Measurements from ENCODE around the gene HSPA1A.
A peak's percentile ranks its signal among the peaks of the same experiment; 100 is the strongest.
"Not testable (repeated sequence)": the region's sequence is repeated elsewhere in the genome, so short reads cannot be mapped to it uniquely, and the experiment has no call there.

Gene HSPA1A

DNA sequence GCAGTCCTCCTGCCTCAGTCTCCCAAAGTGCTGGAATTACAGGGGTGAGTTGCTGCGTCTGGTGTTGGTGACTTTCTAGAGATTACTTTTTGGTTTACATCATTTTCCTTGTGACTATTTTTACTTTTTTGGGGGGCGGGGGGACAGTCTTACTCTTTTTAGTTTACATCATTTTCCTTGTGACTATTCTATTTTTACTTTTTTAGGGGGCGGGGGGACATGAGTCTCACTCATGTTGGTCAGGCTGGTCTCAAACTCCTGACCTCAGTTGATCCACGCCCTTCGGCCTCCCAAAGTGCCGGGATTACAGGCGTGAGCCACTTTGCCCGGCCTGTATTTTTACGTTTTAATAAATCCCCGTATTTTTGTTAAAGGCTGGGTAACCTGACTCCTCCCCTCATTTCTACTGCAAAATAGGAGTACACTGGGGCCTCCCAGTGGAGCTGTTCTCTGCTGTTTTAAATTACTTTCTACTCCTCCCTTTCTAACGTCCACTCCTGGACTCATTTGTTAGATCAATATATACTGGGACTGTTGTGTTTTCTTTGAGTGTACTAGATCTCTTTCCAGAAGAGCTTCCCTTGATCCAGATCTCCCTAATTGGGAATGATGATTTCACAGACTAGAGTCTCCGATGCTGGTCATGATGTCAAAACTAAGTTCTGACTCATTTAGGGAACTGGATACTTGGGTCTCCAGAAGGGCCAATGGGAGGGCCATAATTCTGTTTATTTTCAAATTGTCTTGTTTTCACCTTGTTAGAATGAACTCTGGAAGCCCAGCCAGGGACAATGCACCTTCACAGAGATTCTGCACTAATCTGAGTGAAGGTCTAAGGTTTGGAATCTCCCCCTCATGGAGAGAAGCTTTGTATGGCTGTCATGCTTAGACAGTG, 21.4 kb downstream of the HSPA1A start:
- no peak for DNase-seq

DNA sequence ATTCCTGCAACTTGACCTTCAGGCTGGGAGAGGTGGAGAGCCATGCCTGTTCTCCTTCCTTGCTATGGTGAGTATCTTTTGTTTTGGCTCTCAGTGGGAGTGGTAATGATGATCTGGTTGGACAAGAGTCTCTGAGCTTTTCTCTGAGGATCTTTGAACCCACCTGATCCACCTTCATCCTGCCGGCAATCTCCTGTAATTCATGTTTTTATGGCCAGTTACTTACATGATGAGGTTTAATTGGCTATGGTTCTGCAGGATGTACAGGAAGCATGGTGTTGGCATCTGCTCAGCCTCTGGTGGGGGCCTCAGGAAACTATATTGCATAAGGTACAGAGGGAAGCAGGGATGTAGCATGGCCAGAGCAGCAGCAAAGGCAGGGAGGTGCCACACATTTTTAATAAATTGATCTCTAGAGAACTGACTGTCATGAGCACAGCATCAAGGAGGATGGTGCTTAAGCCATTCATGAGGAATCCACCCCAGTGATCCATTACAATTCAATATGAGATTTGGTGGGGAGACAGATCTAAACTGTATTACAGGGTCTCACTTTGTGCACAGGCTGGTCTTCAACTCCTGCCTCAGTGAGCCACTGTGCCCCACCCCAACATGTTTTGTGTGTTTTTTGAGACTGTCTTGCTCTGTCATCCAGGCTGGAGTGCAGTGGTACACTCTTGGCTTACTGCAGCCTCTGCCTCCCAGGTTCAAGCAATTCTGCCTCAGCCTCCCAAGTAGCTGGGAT, 22.2 kb downstream of the HSPA1A start:
- DNase-seq = no peak

DNA sequence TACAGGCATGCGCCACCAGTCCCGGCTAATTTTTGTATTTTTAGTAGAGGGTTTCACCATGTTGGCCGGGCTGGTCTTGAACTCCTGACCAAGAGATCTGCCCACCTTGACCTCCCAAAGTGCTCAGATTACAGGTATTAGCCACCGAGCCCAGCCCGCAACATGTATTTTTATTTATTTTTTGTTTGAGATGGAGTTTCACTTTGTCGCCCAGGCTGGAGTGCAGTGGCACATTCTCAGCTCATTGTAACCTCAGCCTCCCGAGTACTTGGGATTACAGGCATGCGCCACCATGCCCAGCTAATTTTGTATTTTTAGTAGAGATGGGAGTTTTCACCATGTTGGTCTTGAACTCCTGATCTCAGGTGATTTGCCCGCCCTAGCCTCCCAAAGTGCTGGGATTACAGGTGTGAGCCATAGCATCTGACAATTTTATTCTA, 22.8 kb downstream of the HSPA1A start:
- DNase-seq = not testable (repeated sequence)

DNA sequence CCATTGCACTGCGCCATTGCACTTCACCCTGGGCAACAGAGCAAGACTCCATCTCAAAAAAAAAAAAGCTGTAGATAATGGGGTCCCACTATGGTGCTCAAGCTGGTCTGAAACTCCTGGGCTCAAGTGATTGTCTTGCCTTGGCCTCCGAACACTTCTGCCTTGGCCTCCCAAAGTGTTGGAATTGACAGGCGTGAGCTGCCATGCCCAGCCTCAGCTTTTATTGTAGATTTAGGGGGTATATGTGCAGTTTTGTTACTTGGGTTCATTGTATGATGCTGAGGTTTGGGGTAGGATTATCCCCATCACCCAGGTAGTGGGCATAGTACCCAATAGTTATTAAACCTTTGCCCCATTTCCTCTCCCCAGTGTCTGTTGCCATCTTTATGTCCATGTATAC, 23.6 kb downstream of the HSPA1A start:
- no peak for DNase-seq

DNA sequence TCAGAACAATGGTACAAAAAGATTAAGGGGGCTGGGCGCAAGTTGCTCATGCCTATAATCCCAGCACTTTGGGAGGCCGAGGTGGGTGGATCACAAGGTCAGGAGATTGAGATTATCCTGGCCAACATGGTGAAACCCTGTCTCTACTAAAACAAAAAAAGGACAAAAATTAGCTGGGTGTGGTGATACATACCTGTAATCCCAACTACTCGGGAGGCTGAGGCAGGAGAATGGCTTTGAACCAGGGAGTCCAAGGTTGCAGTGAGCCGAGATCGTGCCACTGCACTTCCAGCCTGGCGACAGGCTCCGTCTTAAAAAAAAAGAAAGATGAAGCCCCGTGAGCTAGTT, 24.4 kb downstream of the HSPA1A start:
- DNase-seq = not testable (repeated sequence)

DNA sequence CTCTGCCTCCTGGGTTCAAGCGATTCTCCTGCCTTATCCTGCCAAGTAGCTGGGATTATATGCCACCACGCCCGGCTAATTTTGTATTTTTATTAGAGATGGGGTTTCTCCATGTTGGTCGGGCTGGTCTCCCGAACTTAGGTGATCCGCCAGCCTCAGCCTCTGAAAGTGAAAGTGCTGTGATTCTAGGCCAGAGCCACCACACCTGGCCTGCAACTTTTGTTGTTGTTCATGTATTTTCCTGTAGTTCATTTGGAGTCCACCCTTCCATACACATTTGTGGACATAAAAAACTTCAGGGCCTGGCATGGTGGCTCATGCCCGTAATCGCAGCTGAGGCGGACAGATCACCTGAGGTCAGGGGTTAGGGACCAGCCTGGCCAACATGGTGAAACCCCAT, 26.7 kb downstream of the HSPA1A start:
- no peak for DNase-seq

DNA sequence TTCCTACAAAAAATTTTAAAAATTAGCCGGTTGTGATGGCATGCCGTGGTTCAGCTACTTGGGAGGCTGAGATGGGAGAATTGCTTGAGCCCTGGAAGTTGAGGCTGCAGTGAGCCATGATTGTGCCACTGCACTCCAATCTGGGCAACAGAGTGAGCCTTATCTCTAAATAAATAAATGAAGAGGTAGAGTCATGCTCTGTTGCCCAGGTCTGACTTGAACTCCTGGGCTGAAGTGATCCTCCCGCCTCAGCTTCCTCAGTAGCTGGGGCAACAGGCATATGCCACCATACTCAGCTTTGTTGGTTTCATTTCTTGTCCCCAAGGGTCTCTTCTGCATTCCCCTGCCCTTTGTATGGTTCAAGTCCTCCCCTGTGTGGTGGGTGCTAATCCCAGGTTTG, 29.2 kb downstream of the HSPA1A start:
- no peak for DNase-seq

DNA sequence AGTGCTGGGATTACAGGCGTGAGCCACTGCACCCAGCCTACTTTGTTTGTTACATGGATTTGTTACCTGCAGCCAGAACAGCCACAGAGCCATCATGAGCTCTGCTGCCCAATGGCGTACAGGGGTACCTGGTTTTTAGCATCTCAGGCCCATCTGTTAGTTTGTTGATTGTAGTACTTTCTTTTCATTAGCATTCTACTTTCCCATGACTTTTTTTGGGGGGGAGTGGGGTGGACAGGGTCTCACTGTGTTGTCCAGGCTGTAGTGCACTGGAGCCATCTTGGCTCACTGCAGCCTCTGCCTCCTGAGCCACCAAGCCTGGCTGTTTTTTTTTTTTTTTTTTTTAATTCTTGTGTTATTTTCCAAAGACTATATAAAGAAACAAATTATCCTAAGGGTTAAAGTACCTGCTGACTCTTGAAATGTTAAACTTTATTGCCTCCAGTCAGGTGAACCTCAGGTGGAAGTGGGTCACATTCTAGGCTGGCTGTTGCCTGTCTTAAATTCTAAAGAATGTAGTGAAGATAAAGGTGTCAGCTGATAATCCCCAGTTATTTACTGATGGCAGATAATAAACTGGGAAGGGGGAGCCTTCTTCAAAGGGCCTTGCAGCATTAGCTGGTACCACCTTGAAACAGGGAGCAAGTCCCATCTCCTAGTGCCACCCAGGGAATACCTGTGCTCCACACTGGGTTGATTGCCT, 32.1 kb downstream of the HSPA1A start:
- DNase-seq = no peak

DNA sequence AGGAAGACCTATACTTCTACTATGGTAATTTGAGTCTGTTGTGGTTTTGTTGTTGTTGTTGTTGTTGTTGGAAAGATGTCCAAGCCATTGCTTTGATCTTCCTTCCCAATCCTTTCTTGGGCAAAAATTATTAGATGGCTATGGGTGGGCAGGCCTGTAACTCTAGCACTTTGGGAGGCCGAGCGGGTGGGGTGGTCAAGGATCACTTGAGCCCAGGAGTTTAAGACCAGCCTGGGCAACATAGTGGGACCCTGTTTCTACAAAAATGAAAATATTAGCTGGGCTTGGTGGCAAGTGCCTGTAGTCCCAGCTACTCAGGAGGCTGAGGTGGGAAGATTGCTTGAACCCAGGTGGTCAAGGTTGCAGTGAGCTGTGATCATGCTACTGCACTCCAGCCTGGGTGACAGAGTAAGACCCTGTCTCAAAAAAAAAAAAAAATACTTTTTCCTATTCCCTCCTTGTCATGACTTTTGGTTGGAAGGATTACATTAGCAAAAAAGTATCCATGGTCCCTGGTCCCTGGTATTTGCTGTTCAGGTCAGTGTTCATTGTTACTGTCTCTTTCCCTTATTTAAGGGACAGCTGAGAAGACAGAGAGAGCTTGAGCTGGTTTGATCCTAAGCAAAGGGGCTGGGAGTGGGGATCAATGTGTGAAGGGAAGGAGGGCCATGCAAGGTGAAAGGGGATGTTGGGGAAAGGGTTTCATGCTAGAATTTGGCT, 35.6 kb downstream of the HSPA1A start:
- no peak for DNase-seq

DNA sequence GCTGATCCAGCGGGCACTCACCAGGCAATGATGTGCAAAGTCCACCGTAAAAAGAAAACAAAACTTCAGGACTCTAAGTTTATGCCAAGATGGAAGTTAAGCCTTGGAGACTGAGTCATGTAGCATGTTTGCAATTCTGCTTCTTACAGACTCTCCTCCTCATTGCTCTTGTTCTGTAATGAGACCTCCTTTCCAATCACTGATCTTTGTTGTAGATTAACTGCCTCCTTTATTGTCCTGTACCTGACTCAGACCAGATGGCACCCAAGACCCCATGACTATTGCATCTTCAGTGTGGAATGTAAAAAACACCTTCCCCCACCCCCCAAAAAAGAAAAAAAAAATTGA, 36.1 kb downstream of the HSPA1A start:
- DNase-seq = peak; percentile 98

DNA sequence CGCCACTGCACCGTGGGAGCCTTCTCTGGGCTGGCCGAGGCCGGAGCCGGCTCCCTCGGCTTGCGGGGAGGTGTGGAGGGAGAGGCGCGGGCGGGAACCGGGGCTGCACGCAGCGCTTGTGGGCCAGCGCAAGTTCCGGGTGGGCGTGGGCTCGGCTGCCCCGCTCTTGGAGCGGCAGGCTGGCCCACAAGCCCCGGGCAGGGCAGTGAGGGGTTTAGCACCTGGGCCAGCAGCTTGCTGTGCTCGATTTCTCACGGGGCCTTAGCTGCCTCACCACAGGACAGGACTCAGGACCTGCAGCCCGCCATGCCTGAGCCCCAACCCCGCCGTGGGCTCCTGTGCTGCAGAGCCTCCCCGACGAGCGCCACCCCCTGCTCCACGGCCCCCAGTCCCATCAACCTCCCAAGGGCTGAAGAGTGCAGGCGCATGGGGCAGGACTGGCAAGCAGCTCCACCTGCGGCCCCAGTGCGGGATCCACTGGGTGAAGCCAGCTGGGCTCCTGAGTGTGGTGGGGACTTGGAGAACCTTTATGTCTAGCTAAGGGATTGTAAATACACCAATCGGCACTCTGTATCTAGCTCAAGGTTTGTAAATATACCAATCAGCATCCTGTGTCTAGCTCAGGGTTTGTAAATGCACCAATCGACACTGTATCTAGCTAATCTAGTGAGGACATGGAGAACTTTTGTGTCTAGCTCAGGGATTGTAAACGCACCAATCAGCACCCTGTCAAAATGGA, 36.8 kb downstream of the HSPA1A start:
- DNase-seq = not testable (repeated sequence)

DNA sequence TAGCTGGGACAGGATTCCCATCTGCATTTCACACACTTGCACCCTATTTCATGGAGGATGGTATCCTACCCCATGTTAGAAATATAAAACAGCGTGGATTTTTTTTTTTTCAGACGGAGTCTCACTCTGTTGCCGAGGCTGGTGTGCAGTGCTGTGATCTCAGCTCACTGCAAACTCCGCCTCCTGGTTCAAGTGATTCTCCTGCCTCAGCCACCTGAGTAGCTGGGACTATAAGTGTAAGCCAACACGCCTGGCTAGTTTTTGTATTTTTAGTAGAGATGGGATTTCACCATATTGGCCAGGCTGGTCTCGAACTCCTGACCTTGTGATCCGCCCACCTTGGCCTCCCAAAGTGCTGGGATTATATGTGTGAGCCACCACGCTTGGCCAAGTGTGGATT, 42.4 kb downstream of the HSPA1A start:
- not testable (repeated sequence) for DNase-seq

DNA sequence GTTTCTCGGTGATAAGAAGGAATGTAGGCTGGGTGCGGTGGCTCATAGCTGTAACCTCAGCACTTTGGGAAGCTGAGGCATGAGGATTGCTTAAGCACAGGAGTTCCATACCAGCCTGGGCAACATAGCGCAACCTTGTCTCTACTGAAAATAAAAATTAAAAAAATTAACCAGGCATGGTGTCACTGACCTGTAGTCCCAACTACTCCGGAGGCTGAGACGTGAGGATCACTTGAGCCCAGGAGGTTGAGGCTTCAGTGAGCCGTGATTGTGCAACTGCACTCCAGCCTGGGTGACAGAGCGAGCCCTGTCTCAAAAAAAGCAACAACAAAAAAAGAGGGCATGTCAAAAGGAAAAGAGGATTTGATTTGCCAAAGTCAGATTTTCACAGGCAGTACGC, 43.4 kb downstream of the HSPA1A start:
- DNase-seq = no peak

DNA sequence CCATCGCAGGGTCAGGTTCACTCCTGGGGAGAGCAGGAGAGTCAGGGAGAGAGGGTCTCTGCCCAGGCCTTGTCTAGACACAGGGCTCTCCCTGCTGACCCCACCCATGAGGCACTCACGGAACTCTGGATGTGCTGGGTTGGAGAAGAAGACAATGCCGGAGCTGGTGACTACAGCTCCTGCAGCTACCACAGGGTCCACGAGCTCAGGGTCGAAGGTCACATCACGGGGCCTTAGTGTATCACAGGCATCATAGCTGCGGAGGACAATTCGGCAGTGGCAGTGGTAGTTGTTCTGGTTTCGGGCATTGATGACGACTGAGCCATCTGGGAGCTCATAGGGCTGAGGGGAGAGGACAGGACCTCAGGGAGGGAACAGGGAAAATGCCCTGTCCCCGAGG, 44.6 kb downstream of the HSPA1A start:
- DNase-seq = no peak

DNA sequence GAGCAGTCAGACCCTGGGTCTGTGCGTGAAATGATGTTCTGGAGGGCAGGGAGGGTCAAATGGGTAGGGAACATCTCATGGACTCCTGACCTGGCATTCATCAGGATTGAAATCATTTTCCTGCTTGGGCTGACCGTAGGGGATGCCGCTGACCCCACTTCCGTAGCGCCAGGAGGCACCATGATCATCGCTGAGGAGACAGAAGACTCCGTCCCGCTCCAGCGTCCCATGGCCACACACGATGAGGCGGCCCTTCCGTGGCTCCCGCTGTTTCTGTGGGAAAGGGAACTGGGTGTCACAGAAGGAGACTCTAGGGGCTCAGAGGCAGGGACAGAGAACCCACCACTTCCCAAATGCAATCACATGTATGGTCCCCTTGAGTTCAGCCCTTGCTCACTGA, 45.0 kb downstream of the HSPA1A start:
- no peak for DNase-seq

DNA sequence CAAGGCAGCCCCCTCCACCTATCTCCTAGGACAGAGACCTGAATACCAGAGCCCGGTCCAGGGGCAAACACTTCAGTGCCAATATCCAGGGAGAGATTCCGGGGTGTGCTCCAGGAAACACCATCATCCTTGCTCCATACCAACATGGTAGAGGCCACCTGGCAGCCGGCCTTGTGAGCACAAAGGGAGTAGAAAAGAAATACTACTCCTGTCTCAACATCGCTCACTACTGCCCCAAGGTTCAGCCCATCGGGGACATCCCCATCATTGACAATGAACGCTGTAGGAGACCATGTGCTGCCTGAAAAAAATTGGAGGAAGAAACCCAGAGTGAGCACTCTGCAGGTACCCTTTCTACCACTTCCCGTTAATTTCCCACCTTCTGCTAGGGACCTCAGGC, 45.8 kb downstream of the HSPA1A start:
- no peak for DNase-seq

DNA sequence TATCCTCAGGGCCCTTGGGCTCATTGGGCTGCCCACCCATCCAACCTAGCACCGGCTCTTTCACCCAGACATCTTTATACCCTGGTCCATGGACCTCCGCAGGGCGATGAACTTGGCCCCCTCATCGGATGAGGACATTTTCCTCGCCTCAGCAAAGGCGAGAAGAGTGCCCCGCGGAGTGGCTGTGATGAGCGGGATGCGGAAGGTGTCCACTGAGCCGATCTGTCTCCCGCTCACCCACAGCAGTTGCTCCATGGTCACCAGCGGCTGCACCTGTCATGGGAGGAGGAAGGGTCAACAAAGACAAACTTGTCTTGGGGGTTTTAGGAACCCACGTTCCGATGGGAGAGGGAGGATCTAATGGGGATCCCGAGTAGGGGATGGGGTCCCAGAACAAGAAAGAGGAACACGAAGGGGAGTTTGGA, 46.6 kb downstream of the HSPA1A start:
- no peak for DNase-seq

DNA sequence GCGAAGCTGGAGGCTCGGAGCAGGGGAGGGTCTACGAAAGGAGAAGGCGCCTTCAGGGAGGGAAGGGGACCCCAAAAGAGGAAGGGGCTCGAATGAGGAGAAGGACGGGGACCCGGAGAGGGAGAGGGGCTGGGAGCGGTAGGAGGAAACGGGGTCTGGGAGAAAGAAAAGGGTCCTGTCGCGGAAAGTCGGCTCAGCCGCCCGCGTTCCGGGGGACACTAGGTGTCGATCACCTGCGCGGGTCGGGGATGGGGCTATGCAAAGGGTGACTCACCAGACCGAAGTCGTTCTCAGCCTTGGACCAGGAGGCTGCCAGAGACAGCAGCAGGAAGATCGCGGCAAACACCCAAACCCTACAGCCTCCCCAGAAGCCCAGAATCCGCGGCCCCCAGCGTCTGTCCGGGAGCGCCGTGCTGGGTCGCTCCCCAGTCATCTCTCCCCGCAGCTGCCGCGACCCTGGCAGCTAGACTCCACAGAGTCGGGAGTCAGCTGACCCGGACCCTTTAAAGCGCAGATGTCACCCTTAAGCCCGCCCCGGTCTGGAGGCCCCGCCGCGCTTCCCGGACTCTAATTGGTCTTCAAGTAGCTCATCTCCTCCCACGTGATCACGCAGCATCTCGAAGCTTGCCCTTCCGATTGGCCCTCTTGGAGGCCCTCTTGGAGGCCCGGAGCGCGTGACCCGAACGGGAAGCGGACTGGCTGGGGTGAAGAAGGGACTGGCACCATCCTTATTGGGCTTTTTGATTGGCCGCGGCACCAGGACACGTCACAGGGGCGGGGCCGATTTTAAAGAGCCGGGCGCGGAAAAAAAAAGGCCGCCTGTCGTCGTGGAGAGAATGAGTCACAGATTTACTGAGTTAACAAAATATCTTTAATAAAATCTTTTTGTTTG, 47.2 kb downstream of the HSPA1A start, which contains the start of gene NEU1:
NEU1 (minus strand) TSS at position 478 of the 892 bp plus-strand sequence; CDS start at position 433, 45 bp downstream.
- DNase-seq = peak; percentile 99

DNA sequence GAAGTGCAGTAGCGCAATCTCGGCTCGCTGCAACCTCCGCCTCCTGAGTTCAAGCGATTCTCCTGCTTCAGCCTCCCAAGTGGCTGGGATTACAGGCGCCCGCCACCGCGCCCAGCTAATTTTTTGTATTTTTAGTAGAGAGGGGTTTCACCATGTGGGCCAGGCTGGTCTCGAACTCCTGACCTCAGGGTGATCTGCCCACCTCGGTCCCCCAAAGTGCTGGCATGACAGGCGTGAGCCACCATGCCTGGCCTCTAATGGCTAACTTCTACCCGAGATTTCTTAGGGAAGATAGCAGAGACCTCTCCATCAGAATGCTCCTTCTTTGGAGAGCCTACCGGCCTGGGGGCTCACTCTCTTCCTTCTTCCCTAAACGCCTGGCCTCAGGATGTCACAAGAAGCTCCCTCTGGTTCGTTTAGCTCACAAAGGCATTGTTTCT, 48.8 kb downstream of the HSPA1A start:
- not testable (repeated sequence) for DNase-seq

DNA sequence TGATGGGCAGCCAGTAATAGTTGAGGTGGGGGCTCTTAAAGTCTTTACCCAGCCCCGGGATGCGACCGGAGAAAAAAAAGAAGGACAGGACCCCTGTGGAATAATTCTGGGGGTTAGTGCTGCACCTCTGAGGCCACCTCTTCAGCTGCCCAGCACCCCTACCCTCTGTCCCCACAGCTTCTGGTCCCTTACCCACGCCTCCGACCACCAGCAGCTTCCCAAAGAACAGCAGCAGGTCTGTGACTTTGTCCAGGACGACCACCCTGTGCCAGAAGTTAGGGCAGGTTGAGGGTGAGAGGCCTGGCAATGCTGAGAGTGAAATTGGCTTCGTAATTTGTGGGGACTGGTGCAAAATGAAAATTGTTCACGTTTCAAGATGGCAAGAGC, 49.5 kb downstream of the HSPA1A start:
- DNase-seq = no peak

Data from kidney glomerular epithelial cell (primary cell).